HG02763 (cell line): ENCODE measurements around the gene SEPTIN14.
"Not testable (repeated sequence)": the region's sequence is repeated elsewhere in the genome, so short reads cannot be mapped to it uniquely, and the experiment has no call there.

Source experiments
- ATAC-seq: cut with Tn5 transposase; IDR thresholded peaks from one replicate; pipeline ENCODE4 v1.9.1; 2021; ENCODE audit warnings: mild to moderate bottlenecking, moderate library complexity; ENCODE audit not compliant: unreplicated experiment

Gene SEPTIN14

DNA sequence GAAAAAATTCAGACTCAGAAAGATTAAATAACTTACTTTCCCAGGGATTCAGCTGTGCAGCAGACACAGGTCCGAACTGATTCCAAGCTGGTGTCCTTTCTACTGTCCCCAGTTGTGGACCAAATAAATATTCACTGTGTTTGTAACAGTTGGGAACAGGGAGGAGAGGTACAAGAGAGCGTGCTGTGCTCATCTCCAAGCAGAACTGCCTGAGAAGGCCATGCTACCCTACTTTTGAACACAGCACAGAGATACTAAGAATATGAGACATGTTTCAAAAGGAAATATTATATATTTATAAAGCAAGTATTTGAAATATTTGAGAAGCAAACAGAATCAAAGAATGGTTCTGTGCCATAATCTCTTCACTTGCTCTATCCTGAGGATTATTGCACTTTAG, at the start of gene SEPTIN14:
TSS of gene SEPTIN14 (minus strand) at position 101 of the 400 bp plus-strand sequence. CDS start 756 bp downstream, outside the sequence.
- ATAC-seq, result not testable (repeated sequence)

DNA sequence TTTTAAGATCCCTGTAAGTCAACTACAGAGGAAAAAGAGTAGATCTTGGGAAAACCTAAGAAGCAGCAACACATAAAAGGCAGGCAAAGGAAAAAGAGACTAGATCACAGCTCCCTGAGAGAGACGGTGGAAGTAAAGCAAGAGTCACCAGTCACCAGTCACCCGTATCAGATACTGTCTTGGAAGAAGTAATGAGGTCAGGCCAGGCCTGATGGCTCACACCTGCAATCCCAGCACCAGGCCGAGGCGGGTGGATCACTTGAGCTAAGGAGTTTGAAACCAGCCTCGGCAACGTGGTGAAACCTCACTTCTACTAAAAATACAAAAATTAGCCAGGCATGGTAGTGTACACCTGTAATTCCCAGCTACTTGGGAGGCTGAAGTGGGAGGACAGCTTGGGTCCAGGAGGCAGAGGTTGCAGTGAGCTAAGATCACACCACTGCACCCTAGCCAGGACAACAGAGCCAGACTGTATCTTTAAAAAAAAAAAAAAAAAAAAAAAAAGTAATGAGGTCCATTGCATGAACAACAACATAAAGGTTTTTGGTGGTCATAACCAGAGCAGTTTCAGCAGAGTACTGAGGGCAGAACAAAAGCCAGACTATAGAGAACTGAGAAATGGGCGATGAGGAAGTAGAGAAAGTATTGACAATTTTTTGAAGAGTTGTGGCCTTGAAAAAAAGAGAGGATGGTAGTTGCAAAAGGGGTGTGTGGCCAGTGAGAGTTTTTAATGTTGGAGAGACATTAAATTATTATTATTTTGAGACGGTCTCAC, 41.6 kb upstream of the SEPTIN14 start:
- ATAC-seq, result peak; percentile 93

DNA sequence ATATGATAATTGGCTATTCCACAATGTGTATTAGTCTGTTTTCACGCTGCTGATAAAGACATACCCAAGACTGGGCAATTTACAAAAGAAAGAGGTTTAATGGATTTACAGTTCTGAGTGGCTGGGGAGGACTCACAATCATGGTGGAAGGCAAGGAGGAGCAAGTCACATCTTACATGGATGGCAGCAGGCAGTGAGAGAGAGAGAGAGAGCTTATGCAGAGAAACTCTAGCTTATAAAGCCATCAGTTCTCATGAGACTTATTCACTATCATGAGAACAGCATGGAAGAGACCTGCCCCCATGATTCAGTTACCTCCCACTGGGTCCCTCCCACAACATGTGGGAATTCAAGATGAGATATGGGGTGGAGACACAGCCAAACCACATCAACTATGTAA, 38.5 kb upstream of the SEPTIN14 start:
- not testable (repeated sequence) for ATAC-seq

GRCh38 chr7:55898287-55898686, 35.7 kb upstream of the SEPTIN14 start:
- ATAC-seq, result no peak

DNA sequence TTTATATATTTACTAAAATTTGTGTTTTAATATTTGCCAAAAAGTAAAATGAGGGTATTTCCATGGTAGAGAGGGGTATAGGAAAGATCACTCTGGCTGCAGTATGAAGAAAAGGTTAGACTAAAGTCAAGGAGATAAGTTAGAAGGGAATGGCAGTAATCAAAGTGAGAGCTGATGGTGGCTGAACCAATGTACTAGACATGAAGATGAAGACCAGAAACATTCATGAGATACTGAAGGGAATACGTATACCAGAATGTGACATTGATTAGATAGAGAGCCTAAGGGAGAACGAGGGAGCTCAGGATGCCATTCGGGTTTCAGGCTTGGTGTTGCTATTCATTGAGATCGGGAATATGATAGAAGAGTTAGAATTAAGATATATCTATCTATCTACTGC, 32.5 kb upstream of the SEPTIN14 start:
- ATAC-seq, result no peak

DNA sequence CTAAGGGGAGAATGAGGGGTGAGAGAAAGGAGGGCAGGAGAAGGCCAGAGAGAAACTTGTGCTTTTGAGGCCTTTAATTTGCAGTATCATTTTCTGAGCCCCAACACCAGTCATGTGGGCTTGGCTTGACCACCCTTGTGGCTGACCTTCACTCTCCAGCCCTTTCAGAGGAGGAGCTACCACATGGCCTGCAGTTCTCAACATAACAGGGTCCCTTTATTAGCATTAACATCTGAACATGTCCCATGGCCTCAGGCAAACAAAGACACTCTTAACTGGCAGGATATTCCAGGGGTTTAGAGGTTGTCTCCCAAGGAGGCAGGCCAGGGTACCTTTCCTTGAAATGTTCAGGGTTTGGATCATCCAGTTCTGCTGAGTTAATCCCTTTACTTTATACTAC, 31.4 kb upstream of the SEPTIN14 start:
- ATAC-seq, result no peak

DNA sequence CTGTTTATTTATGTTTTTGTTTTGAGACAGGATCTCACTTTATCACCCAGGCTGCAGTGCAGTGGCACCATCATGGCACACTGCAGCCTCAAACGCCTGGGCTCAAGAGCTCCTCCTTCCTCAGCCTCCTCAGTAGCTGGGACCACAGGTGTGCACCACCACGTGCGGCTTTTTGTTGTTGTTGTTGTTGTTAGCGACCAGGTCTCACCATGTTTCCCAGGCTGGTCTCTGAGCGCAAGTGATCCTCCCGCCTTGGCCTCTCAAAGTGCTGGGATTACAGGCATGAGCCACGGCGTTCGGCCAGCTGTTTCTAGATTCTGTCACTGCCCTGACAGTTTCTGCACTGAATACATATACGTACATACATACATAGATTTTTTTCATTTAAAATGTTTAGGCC, 25.8 kb upstream of the SEPTIN14 start:
- ATAC-seq, result not testable (repeated sequence)

GRCh38 chr7:55887821-55888247, 25.3 kb upstream of the SEPTIN14 start:
- no peak for ATAC-seq

GRCh38 chr7:55884321-55884720, 21.8 kb upstream of the SEPTIN14 start:
- no peak for ATAC-seq

- ATAC-seq, result no peak
Measured at GRCh38 chr7:55878691-55879090, 16.1 kb upstream of the SEPTIN14 start.

GRCh38 chr7:55877308-55877707, 14.8 kb upstream of the SEPTIN14 start:
- no peak for ATAC-seq

DNA sequence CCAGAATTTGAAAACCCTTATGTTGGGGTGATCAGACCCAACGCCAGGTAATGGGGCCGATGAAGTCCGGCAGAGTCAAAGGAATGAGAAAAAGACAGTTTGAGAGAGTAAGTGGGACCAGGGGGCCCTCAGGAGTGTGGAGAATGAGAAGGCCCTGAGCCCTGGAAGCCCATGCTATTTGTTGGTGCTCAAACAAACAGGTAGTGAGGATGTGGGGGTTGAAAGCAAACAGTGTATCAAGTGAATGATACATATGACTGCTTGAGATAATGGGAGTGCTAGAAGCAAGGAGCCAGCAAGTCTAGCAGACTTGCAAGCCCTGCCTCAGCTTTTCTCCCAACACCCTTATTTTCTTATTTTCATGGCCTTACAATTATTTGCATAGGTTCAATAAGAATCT, 11.2 kb upstream of the SEPTIN14 start:
- ATAC-seq, result no peak

DNA sequence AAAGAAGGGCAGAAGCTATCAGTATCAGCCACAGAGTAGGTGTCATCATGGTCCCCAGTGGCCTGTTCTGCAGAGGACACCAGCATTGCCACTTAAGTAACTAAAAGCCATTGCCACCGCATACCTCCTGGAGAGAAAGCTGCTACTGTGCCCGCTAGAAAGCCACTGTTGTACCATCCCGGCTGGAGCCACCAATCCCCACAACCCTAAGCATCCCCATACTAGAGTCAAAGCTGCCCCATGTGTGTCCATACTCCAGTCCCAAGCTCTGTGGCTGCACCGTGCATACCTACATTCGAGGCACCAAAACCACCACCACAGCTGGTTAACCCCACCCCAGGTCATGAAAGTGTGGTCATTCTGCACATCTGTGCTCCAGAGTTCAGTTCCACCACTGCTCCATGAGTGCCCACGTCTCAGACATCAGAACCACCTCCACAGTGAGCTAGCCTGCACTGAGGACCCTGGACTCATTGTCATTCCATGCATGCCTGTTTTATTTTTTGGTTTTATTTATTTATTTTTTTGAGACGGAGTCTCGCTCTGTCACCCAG, 9.5 kb upstream of the SEPTIN14 start:
- ATAC-seq, result no peak

GRCh38 chr7:55868989-55869388, 6.4 kb upstream of the SEPTIN14 start:
- not testable (repeated sequence) for ATAC-seq

DNA sequence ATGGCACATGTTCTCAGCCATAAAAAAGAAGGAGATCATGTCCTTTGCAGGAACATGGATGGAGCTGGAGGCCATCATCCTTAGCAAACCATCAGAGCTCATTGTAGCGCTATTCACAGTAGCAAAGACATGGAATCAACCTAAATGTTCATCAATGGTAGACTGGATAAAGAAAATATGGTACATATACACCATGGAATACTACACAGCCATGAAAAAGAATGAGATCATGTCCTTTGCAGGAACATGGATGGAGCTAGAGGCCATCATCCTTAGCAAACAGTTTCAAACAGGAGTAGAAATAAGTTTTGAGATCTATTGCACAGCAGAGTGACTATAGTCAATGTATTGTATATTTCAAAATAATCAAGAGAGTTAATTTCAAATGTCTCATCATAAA, 17.4 kb downstream of the SEPTIN14 start:
- not testable (repeated sequence) for ATAC-seq

- no peak for ATAC-seq
Measured at GRCh38 chr7:55838595-55838994, 24.0 kb downstream of the SEPTIN14 start.

GRCh38 chr7:55827577-55827976, 35.0 kb downstream of the SEPTIN14 start:
- ATAC-seq, result no peak

DNA sequence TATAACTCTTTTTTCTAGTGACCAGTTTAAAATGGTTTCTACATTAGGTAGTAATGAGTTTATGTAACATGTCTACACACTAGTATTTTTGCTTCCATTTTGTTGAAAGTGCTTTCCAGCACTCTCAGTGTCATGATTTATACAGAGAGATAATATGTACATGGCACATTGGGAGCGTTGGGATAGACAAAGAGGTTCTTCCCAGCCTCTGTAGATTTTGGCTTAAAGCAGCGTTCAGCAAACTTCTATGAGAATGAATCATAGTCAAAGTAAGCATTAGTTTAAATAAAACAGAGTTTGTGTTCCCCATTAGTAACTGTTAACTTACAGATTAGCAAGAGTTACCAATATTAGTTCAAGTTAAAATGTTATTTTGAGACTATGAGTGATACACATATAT, 43.9 kb downstream of the SEPTIN14 start:
- ATAC-seq, result no peak

DNA sequence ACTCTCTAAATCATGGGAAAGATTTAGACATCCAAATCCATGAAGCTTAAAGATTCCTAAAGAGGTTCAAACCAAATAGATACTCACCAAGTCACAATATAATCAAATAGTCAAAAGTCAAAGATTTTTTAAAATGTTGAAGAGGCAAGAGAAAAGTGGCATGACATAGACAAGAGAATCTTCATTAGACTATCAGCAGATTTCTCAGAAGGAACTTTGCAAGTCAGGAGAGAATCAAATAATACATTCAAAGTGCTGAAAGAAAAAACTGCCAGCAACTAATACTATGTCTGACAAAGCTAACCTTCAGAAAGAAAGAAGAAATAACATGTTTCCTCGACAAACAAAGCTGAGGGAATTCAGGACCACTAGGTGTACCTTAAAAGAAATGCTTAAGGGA, 65.3 kb downstream of the SEPTIN14 start:
- ATAC-seq, result not testable (repeated sequence)

GRCh38 chr7:55794527-55794926, 68.0 kb downstream of the SEPTIN14 start:
- no peak for ATAC-seq

DNA sequence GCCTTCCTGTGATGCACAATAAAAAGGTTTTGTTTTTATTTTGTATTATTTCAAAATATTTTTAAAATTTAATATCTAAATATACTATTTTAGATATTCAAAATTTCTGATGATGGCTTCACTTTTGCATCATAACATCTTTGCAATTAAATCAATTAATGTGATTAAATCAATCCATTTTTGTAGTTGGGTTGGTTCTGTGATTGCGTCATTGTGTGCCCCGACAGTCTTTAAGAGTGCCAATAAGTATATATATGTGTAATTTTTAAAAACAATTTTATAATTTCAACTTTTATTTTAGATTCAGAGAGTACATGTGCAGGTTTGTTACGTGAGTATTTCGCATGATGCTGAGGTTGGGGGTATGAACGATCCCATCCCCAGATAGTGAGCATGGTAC, 70.5 kb downstream of the SEPTIN14 start:
- no peak for ATAC-seq

DNA sequence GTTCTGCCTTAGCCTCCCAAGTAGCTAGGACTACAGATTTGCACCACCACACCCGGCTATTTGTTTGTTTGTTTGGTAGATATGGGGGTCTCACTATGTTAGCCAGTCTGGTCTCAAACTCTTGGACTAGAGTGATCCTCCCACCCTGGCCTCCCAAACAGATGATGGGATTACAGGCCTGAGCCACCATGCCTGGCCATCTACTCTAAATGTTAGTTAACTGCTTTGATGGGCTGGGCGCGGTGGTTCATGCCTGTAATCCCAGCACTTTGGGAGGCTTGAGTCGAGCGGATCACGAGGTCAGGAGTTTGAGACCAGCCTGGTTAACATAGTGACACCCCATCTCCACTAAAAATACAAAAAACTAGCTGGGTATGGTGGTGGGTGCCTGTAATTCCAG, 74.8 kb downstream of the SEPTIN14 start:
- no peak for ATAC-seq

GRCh38 chr7:55786901-55787300, 75.7 kb downstream of the SEPTIN14 start:
- ATAC-seq, result no peak
